HepG2 (cell line): ENCODE results near the gene CD151. TPM values are rescaled to one million over a fixed set of nuclear protein-coding genes. Genes with fewer than 3 reads are reported as not detected.

Experiments
- ATAC-seq: fragments of 200-7000 bp; cut with Tn5 transposase; 3 replicates; pipeline ENCODE4 v1.9.1; 2020; ENCODE audit warnings: mild to moderate bottlenecking, moderate library complexity
- BruUV-seq: library from RNA; stranded (reverse); fragments of 400-500 nt; replicated peaks from 2 replicates; lab custom pipeline; 2021; lab: Mats Ljungman, UMichigan
- CTCF ChIA-PET: fragments of 300-600 bp; formaldehyde crosslinking; extraction: SDS; loops from one replicate; lab custom pipeline; 2021; ENCODE audit warnings: low total read pairs, inconsistent platforms, low intra/inter-chr PET ratio; lab: Yijun Ruan, JAX
- POLR2A ChIA-PET: fragments of 350-600 bp; sonication (Branson Sonifier 250); formaldehyde crosslinking; loops from one replicate; lab custom pipeline; 2020; ENCODE audit warnings: antibody characterized with exemption, inconsistent platforms; lab: Yijun Ruan, JAX
- DNase-seq: peaks from one replicate; pipeline ENCODE4 v3.0.0-alpha.2; 2015; ENCODE audit warnings: low spot score
- FAIRE-seq: peaks from 3 replicates; lab custom pipeline; 2011; peaks lifted over from hg19 to GRCh38; lab: Jason Lieb, UNC
- H2AFZ ChIP-seq: one replicate; pipeline ENCODE4 v1.6.1; 2011; ENCODE audit warnings: low read length, inconsistent platforms
- H3K27ac ChIP-seq: fragments of 300-600 bp; 3 replicates; pipeline ENCODE4 v1.8.0; 2011; ENCODE audit warnings: mixed run types, mild to moderate bottlenecking, mixed read lengths, low read length, inconsistent platforms; ENCODE audit not compliant: insufficient read depth; ENCODE audit errors: extremely low read length
- H3K27me3 ChIP-seq, 2 experiments: fragments of 200-600 bp in 1 of 2; 2 replicates in 1 of 2; 3 replicates in 1 of 2; pipeline versions ENCODE4 v1.6.0 to v1.8.0; 2011; ENCODE audit warnings: low read length in 2 of 2, mild to moderate bottlenecking in 2 of 2, moderate library complexity in 2 of 2, inconsistent platforms in 1 of 2; ENCODE audit not compliant: insufficient read depth in 2 of 2, control insufficient read depth in 1 of 2
- H3K36me3 ChIP-seq, 2 experiments: fragments of 200-600 bp in 1 of 2; replicated peaks in 1 of 2; 2 replicates in 1 of 2; 3 replicates in 1 of 2; pipeline versions ENCODE4 v1.5.1 to v1.8.0; 2011; ENCODE audit warnings: low read length in 2 of 2, inconsistent platforms in 1 of 2; ENCODE audit not compliant: insufficient read depth in 2 of 2, control insufficient read depth in 1 of 2
- H3K4me1 ChIP-seq: 2 replicates; pipeline ENCODE4 v1.5.1; 2012; ENCODE audit warnings: low read length, inconsistent platforms; ENCODE audit not compliant: insufficient read depth
- H3K4me2 ChIP-seq: 2 replicates; pipeline ENCODE4 v1.6.0; 2011; ENCODE audit warnings: low read depth, low read length, inconsistent platforms
- H3K4me3 ChIP-seq, 3 experiments: fragments of 200-600 bp in 1 of 3; sonication (generic), shearing (Covaris generic) in 1 of 3; replicated peaks in 1 of 3; 2 replicates each; pipeline ENCODE4 v1.5.1; 2011 to 2016; ENCODE audit warnings: low read length in 3 of 3, inconsistent platforms in 2 of 3, low read depth in 2 of 3, mild to moderate bottlenecking in 2 of 3, control low read depth in 1 of 3, mixed read lengths in 1 of 3; ENCODE audit not compliant: insufficient read depth in 1 of 3
- H3K79me2 ChIP-seq: one replicate; pipeline ENCODE4 v1.6.1; 2011; ENCODE audit warnings: low read length, inconsistent platforms; ENCODE audit not compliant: insufficient read depth
- H3K9ac ChIP-seq: 2 replicates; pipeline ENCODE4 v1.6.0; 2011; ENCODE audit warnings: mild to moderate bottlenecking, low read depth, low read length, inconsistent platforms; ENCODE audit not compliant: insufficient read depth
- H3K9me3 ChIP-seq: 2 replicates; pipeline ENCODE4 v1.5.1; 2012; ENCODE audit warnings: mild to moderate bottlenecking, low read length
- H4K20me1 ChIP-seq: 2 replicates; pipeline ENCODE4 v1.6.0; 2011; ENCODE audit warnings: inconsistent platforms, mild to moderate bottlenecking, low read length, moderate library complexity; ENCODE audit not compliant: insufficient read depth
- HNF4G ChIP-seq, 2 experiments: sonication (generic) in 1 of 2; formaldehyde crosslinking in 1 of 2; IDR thresholded peaks; 2 replicates each; pipeline versions ENCODE4 v1.4.0 to v1.6.1; 2011 to 2020; ENCODE audit warnings: borderline replicate concordance in 2 of 2, low read depth in 2 of 2, mild to moderate bottlenecking in 2 of 2, low read length in 1 of 2, missing genetic modification reagents in 1 of 2, moderate library complexity in 1 of 2
- KAT2B ChIP-seq: fragments of 150-350 bp; IDR thresholded peaks from 2 replicates; pipeline ENCODE4 v1.6.1; 2014; ENCODE audit warnings: low read depth, low read length, borderline replicate concordance
- KDM6A ChIP-seq: IDR thresholded peaks from 2 replicates; pipeline ENCODE4 v1.6.1; 2016; ENCODE audit warnings: low read depth
- MTA3 ChIP-seq: sonication (generic); formaldehyde crosslinking; IDR thresholded peaks from 2 replicates; pipeline ENCODE4 v1.4.0; 2020; ENCODE audit warnings: missing genetic modification reagents
- PRDM15 ChIP-seq: sonication (generic); formaldehyde crosslinking; IDR thresholded peaks from 2 replicates; pipeline ENCODE4 v1.4.0; 2020; ENCODE audit warnings: missing genetic modification reagents
- TBX3 ChIP-seq: fragments of 450-650 bp; IDR thresholded peaks from 2 replicates; pipeline ENCODE4 v1.6.1; 2017; ENCODE audit warnings: antibody characterized with exemption, mild to moderate bottlenecking, inconsistent platforms, borderline replicate concordance
- ZNF138 ChIP-seq: sonication (generic); formaldehyde crosslinking; IDR thresholded peaks from 2 replicates; pipeline ENCODE4 v1.5.0; 2020; ENCODE audit warnings: mild to moderate bottlenecking, low read depth, missing genetic modification reagents
- ZNF18 ChIP-seq: sonication (generic); formaldehyde crosslinking; IDR thresholded peaks from 2 replicates; pipeline ENCODE4 v1.8.0; 2022; ENCODE audit warnings: mild to moderate bottlenecking, missing genetic modification reagents; ENCODE audit not compliant: insufficient replicate concordance
- ZSCAN12 ChIP-seq: sonication (generic); formaldehyde crosslinking; IDR thresholded peaks from 2 replicates; pipeline ENCODE4 v1.9.0; 2021; ENCODE audit warnings: mild to moderate bottlenecking, missing genetic modification reagents
- WGBS: methylation state at CpG from one replicate; pipeline ENCODE4 v1.1.6; 2017; ENCODE audit warnings: low lambda C conversion rate; 5-methylcytosine and 5-hydroxymethylcytosine counted together
- in situ Hi-C: cut with HindIII; loops from 2 replicates; pipeline ENCODE4 v1.10.0; 2017; ENCODE audit warnings: low pct_unique_long_range_greater_than_20kb; ENCODE audit not compliant: extremely low pct_ligation_motif_present
- intact Hi-C: fragments of 100-400 bp; cut with micrococcal nuclease; formaldehyde crosslinking; loops from one replicate; pipeline ENCODE4 v1.10.0; 2022; ENCODE audit not compliant: unreplicated experiment
- polyA plus RNA-seq, 8 experiments: library from polyadenylated mRNA; depleted of rRNA in 3 of 8; stranded (reverse) in 7 of 8; unstranded in 1 of 8; fragments of >200 nt; fragmentation: Illumina TruSeq in 4 of 8; extraction: Trizol in 4 of 8; gene quantifications; 2 replicates each; pipeline versions ENCODE4 v1.2.1 to v1.2.3, GENCODE V29; 2011 to 2016; ENCODE audit warnings: low read depth in 4 of 8, missing spikeins in 1 of 8, mixed read lengths in 1 of 8; ENCODE audit not compliant: insufficient read depth in 1 of 8
- total RNA-seq, 5 experiments: library from RNA; depleted of rRNA; stranded (reverse); fragments of >200 nt; fragmentation: Illumina TruSeq; extraction: Trizol; gene quantifications; 2 replicates each; pipeline ENCODE4 v1.2.3, GENCODE V29; 2016; ENCODE audit warnings: low read depth in 1 of 5

The CD151 gene
- total and polyA plus RNA-seq, 2 of the 13 experiments (the other 11 are each of a cell fraction or from before 2014, with no cell fraction given), result 125 to 197 TPM

- in situ Hi-C loops, result no loop called here
- Histone ChIP-seq H3K36me3 (no peaks in the 10 kb centered on the region; a peak in 1 of 5 replicates), H4K20me1 (no peaks in the 10 kb centered on the region), H3K9me3 (no peaks in the 10 kb centered on the region), H3K4me3 (no peak overlapping the region), H3K4me1 (peaks cover 18% of the 10 kb centered on the region), H3K4me2 (no peak overlapping the region), H3K27me3 (peaks cover 0 to 2% of the 10 kb centered on the region in 2 experiments; a peak in 2 of 5 replicates), H2AFZ (no peak overlapping the region), H3K9ac (no peak overlapping the region), H3K79me2 (peaks cover 4% of the 10 kb centered on the region), H3K27ac (no peak overlapping the region)
- FAIRE-seq (no peak), DNase-seq (no peak), ATAC-seq (no peak)
- intact Hi-C loops, result no loop called here
- 93% methylated on average over 12 of the region's 13 CpGs for WGBS
- POLR2A ChIA-PET, result interaction anchor here (5.3 kb wide), 1 partner anchor 15 kb away, joined by 44 read pairs; the partner anchor contains the start of gene GATD1
- no TSS peak for BruUV-seq
- CTCF ChIA-PET, result no interaction called here
- TF ChIP-seq KDM6A (CRISPR knock-in tag) (no peak), KAT2B (no peak), MTA3 (CRISPR knock-in tag) (no peak), ZSCAN12 (CRISPR knock-in tag) (no peak), ZNF138 (CRISPR knock-in tag) (no peak)
Measured at GRCh38 chr11:792873-793272, 39.9 kb upstream of the CD151 start.

- intact Hi-C loops, result no loop called here
- H4K20me1 ChIP-seq, result no peaks in the 10 kb centered on the region
- WGBS, result 88% methylated on average over 4 of the region's 7 CpGs
- no peaks in the 10 kb centered on the region for H3K9me3 ChIP-seq
- no peak for ATAC-seq
- in situ Hi-C loops, result no loop called here
- no peak for DNase-seq
- peaks cover 4% of the 10 kb centered on the region for H3K79me2 ChIP-seq
- CTCF ChIA-PET, result no interaction called here
- no TSS peak for BruUV-seq
- no peak overlapping the region for H3K9ac ChIP-seq
- no peak overlapping the region for H2AFZ ChIP-seq
- H3K27ac ChIP-seq, result no peak overlapping the region
- no peak overlapping the region for H3K4me3 ChIP-seq
- FAIRE-seq, result no peak
- peaks cover 0 to 2% of the 10 kb centered on the region in 2 experiments; a peak in 2 of 5 replicates for H3K27me3 ChIP-seq
- H3K36me3 ChIP-seq, result no peaks in the 10 kb centered on the region; a peak in 1 of 5 replicates
- POLR2A ChIA-PET, result interaction anchor here (5.3 kb wide), 1 partner anchor 16 kb away, joined by 44 read pairs; the partner anchor contains the start of gene GATD1
- peaks cover 11% of the 10 kb centered on the region for H3K4me1 ChIP-seq
- H3K4me2 ChIP-seq, result no peak overlapping the region
- TF ChIP-seq ZNF18 (CRISPR knock-in tag), result no peak
- no peak for TF ChIP-seq TBX3
- TF ChIP-seq PRDM15, result no peak
- no peak for TF ChIP-seq HNF4G (IDR thresholded peaks at IDR 0.05; ENCODE audit: borderline replicate concordance, low read depth, low read length)
- TF ChIP-seq HNF4G (CRISPR knock-in tag; IDR thresholded peaks at IDR 0.05; ENCODE audit: borderline replicate concordance, low read depth), result no peak
Measured at GRCh38 chr11:793556-793955, 39.2 kb upstream of the CD151 start.
